Lower leg skin (tissue), 3 donors: ENCODE measurements around the gene POLR3A.

Experiments
- POLR2A ChIP-seq, 2 donors: fragments of 450-650 bp; IDR thresholded peaks; one replicate each; pipeline ENCODE4 v1.6.1; 2016 to 2017; ENCODE audit warnings: antibody characterized with exemption in 2 of 2, mild to moderate bottlenecking in 1 of 2, moderate library complexity in 1 of 2
- TF ChIP-seq, protein P1 (sequence below), 3 donors: fragments of 450-650 bp; IDR thresholded peaks; one replicate each; pipeline ENCODE4 v1.5.1; 2016; ENCODE audit warnings: antibody characterized with exemption in 3 of 3, mild to moderate bottlenecking in 3 of 3, moderate library complexity in 2 of 3

GRCh38 chr10:78046711-78047269 lies 17.5 kb upstream of the POLR3A start:
- TF ChIP-seq, protein P1, sequence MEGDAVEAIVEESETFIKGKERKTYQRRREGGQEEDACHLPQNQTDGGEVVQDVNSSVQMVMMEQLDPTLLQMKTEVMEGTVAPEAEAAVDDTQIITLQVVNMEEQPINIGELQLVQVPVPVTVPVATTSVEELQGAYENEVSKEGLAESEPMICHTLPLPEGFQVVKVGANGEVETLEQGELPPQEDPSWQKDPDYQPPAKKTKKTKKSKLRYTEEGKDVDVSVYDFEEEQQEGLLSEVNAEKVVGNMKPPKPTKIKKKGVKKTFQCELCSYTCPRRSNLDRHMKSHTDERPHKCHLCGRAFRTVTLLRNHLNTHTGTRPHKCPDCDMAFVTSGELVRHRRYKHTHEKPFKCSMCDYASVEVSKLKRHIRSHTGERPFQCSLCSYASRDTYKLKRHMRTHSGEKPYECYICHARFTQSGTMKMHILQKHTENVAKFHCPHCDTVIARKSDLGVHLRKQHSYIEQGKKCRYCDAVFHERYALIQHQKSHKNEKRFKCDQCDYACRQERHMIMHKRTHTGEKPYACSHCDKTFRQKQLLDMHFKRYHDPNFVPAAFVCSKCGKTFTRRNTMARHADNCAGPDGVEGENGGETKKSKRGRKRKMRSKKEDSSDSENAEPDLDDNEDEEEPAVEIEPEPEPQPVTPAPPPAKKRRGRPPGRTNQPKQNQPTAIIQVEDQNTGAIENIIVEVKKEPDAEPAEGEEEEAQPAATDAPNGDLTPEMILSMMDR (IDR thresholded peaks at IDR 0.05): no peak
- no peak for TF ChIP-seq POLR2A (IDR thresholded peaks at IDR 0.05)
